Measurements from ENCODE around the gene NHEJ1. TPM values are rescaled to one million over a fixed set of nuclear protein-coding genes. Genes with fewer than 3 reads are reported as not detected.
A peak's percentile ranks its signal among the peaks of the same experiment; 100 is the strongest.

NHEJ1 gene
- total and polyA plus RNA-seq, 11 donors = 3.7 to 17.0 (median 8.0) TPM

DNA sequence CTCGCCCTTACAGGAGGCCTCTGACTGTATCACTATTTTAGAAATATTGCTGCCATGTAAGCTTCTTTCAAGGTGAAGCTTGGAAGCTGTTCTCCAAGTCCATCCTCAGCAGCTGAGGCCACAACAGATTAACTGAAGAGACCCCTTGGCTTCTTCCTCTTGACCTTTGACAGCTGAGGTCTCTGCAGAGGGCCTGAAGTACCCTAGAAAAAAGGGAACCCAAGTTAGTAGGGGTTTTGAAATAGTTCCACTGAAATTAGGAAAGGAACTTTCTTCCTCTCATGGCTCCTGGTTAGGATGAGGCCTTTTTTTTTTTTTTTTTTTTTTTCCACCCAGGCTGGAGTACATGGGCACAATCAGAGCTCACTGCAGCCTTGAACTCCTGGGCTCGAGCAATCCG is 84.4 kb downstream of the NHEJ1 start:
- H3K36me3 ChIP-seq = peaks cover 0 to 47% (median 39%) of the 10 kb centered on the region in 9 donors
- H3K4me1 ChIP-seq = peaks cover 0 to 14% (median 0%) of the 10 kb centered on the region in 12 donors
- no peak for DNase-seq
- no peaks in the 10 kb centered on the region for H3K9me3 ChIP-seq
- TF ChIP-seq POLR2A (IDR thresholded peaks at IDR 0.05) = no peak
- TF ChIP-seq, protein P1, sequence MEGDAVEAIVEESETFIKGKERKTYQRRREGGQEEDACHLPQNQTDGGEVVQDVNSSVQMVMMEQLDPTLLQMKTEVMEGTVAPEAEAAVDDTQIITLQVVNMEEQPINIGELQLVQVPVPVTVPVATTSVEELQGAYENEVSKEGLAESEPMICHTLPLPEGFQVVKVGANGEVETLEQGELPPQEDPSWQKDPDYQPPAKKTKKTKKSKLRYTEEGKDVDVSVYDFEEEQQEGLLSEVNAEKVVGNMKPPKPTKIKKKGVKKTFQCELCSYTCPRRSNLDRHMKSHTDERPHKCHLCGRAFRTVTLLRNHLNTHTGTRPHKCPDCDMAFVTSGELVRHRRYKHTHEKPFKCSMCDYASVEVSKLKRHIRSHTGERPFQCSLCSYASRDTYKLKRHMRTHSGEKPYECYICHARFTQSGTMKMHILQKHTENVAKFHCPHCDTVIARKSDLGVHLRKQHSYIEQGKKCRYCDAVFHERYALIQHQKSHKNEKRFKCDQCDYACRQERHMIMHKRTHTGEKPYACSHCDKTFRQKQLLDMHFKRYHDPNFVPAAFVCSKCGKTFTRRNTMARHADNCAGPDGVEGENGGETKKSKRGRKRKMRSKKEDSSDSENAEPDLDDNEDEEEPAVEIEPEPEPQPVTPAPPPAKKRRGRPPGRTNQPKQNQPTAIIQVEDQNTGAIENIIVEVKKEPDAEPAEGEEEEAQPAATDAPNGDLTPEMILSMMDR (IDR thresholded peaks at IDR 0.05) = no peak
- H3K27me3 ChIP-seq = no peaks in the 10 kb centered on the region
- no peak overlapping the region for H3K27ac ChIP-seq
- 94 to 98% (median 95%) methylated on average over 3 of the region's 3 CpGs for WGBS, 4 donors
- intact Hi-C loops (cut with DNase I) = loop anchor here in 1 of 10 donors (5.0 kb wide), 1 partner anchor 41 kb away; no protein-coding TSS in a partner anchor
- no peak for ATAC-seq
- H3K4me3 ChIP-seq = no peak overlapping the region

DNA sequence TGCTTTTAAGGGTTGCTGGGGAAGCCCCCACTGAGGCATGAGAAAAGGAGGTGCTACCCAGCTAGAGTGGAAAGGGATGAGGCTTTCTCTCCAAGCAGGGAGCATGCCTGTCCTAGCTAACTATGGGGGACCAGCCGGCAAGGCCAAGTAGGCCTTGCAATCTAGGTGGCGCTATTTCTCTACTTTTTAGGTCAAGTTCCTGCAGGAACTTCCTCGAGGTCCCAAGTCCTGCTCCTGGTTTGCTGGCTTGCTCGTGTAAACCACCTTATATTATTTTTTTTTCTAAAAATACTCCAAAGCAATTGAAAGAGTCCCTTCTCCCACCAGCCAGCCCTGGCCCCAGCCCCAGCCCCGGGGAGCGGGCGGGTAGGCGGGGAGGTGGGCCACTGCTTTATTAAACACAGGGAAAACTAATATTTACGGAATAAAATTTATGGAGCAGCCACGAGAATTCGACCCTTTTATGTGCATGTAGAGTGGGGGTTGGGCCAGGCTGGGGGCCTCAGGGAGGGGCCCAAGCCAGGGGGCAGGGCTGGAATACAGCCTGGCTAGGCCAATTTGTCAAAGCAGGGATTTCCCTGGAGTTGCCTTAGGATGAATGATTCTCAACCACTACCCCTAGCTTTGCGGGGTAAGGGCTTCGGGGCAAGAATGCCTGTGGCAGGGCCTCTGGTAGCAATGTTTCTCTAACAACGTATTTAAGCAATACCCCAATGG is 87.0 kb downstream of the NHEJ1 start:
- H3K4me3 ChIP-seq = no peak overlapping the region
- peaks cover 0 to 12% (median 0%) of the 10 kb centered on the region in 12 donors for H3K4me1 ChIP-seq
- no peak overlapping the region for H3K27ac ChIP-seq
- DNase-seq (no peak), ATAC-seq (no peak)
- WGBS, 4 donors = 60 to 62% (median 61%) methylated on average over 14 of the region's 14 CpGs
- TF ChIP-seq POLR2A (IDR thresholded peaks at IDR 0.05) = no peak
- TF ChIP-seq, protein P1 (IDR thresholded peaks at IDR 0.05) = peak; percentile 38 to 62 (median 54)
- H3K36me3 ChIP-seq = peaks cover 0 to 47% (median 39%) of the 10 kb centered on the region in 9 donors
- intact Hi-C loops (cut with DNase I) = loop anchor here in 8 of 10 donors (2.0 to 5.0 kb wide), 4 partner anchors 44 to 84 kb away; no protein-coding TSS in a partner anchor
- no peaks in the 10 kb centered on the region for H3K27me3 ChIP-seq
- H3K9me3 ChIP-seq = no peaks in the 10 kb centered on the region

DNA sequence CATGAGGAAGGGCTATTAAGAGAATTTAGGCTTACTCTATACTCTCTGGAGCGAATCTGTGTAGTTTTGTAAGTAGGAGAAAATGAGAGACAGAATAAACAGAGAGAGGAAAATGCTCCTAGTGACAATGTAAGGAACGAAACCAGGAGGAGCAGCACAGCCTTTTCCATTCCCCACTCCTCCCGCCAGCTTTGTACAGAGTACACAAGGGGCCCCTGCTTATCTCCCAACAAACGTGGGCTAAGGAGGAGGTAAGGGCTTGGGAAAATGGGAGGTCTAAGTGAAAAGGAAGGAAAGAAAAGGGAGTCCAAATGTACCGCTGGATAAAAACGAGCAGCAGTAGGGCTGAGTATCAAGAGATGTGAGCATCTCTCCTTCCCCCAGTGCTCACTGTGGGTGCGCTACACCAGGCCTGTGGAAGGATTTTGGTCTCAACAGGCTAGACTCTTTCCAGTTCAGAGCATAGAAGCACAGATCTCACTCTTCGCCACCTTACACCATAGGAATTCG is 87.8 kb downstream of the NHEJ1 start:
- WGBS, 4 donors = 85 to 91% (median 89%) methylated on average over 9 of the region's 9 CpGs
- intact Hi-C loops (cut with DNase I) = loop anchor here in 7 of 10 donors (2.0 to 5.0 kb wide), 4 partner anchors 45 to 85 kb away; no protein-coding TSS in a partner anchor

DNA sequence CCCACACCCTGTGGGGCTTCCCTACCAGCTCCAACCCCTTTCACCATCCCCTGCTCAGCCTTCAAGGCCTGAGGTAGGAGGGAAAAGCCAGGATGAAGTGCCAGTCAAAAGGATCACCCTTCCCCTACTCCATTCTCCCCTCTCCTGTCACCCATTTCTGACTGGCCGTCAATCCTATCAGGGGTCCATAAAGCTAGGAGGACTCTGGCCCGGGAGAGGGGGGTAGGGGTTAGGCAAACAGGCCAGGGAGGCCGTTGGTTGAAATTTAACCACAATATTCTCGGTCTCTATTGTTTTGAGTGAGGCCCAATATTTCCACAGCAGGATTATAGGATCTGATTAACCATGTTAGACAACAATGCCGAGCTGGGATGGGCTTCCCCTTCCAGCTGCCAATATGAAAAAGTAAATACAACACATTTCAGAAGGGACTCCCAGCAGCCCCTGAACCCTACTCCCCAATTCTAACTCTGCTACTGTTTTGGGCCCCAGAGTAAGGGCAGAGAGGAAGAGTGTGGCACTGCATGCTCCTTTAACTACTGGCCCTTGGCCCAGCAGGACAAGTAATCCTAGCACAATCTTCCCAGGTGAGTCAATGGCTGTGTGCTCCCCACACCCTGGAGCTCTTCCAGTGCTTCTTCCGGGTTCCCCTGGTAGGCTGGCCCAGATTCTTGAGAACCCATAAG is 89.3 kb downstream of the NHEJ1 start:
- TF ChIP-seq POLR2A (IDR thresholded peaks at IDR 0.05) = no peak
- TF ChIP-seq, protein P1 (IDR thresholded peaks at IDR 0.05) = no peak
- H3K27me3 ChIP-seq = no peaks in the 10 kb centered on the region
- 73 to 88% (median 87%) methylated on average over 6 of the region's 6 CpGs for WGBS, 4 donors
- H3K4me3 ChIP-seq = no peak overlapping the region
- intact Hi-C loops (cut with DNase I) = loop anchor here in 6 of 10 donors (5.0 kb wide), 3 partner anchors 46 to 86 kb away; no protein-coding TSS in a partner anchor
- H3K4me1 ChIP-seq = peaks cover 0 to 5% (median 0%) of the 10 kb centered on the region in 12 donors
- ATAC-seq (no peak), DNase-seq (no peak)
- H3K27ac ChIP-seq = no peak overlapping the region
- peaks cover 0 to 26% (median 20%) of the 10 kb centered on the region in 9 donors for H3K36me3 ChIP-seq
- no peaks in the 10 kb centered on the region for H3K9me3 ChIP-seq

More for the DNA sequence above, 87.8 kb downstream of the NHEJ1 start:
- Histone ChIP-seq H3K36me3 (peaks cover 0 to 41% (median 35%) of the 10 kb centered on the region in 9 donors), H3K9me3 (no peaks in the 10 kb centered on the region), H3K4me3 (no peak overlapping the region), H3K27me3 (no peaks in the 10 kb centered on the region), H3K4me1 (peaks cover 0 to 12% (median 0%) of the 10 kb centered on the region in 12 donors), H3K27ac (no peak overlapping the region)
- TF ChIP-seq POLR2A (IDR thresholded peaks at IDR 0.05) = no peak
- DNase-seq (no peak), ATAC-seq (no peak)

Data from heart left ventricle (tissue), 16 donors.